H7 (cell line): ENCODE measurements around the gene ZNF3. TPM values are rescaled to one million over a fixed set of nuclear protein-coding genes. Genes with fewer than 3 reads are reported as not detected.

Source experiments
- DNase-seq: peaks from one replicate; pipeline ENCODE4 v3.0.0; 2012
- H3K27me3 ChIP-seq: 2 replicates; pipeline ENCODE4 v1.6.0; 2011; ENCODE audit warnings: mild to moderate bottlenecking, low read length; ENCODE audit not compliant: control insufficient read depth, insufficient read depth
- H3K36me3 ChIP-seq: replicated peaks from 2 replicates; pipeline ENCODE4 v1.5.1; 2011; ENCODE audit warnings: low read length; ENCODE audit not compliant: control insufficient read depth, insufficient read depth
- H3K4me3 ChIP-seq: 2 replicates; pipeline ENCODE4 v1.5.1; 2011; ENCODE audit warnings: low read depth, mild to moderate bottlenecking, control low read depth, low read length, moderate library complexity; ENCODE audit not compliant: insufficient read depth
- total RNA-seq: library from RNA; depleted of rRNA; stranded (reverse); fragments of >200 nt; shearing (Covaris generic); gene quantifications from 2 replicates; pipeline ENCODE4 v1.2.3, GENCODE V29; 2014

Gene ZNF3
- total RNA-seq, 1 experiment from 2014 or later, result 40.8 TPM

DNA sequence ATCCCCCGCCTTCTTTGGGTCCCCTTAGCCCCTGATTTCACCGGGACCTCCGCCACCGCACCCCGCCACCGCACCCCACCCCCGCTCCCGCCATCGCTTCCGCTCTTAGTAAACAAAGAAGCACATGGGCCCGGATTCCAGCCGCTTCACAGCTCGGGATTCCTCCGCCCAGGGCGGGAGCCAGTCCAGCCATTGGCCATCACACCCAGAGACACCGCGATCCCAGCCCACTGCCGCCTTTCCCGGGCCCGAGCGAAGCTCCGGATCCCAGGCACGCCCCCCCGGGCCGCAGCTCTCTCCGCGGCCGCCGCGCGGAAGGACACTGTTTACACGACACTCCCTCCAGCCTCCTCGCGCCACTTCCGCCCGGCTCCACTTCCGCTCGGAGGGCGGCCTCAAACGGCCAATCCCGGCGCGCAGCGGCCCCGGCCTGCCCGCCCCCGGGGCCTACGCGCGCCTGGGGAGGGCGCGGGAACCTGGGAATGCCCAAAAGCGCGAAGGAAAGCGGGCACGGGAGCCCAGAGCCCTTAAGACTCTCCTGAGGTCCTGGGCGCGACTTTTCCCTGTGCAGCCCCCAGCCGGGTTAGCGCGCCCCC is 19.0 kb upstream of the ZNF3 start:
- H3K4me3 ChIP-seq, result peak overlapping the region; percentile 99
- H3K36me3 ChIP-seq, result peaks cover 38% of the 10 kb centered on the region
- peak; percentile 98 for DNase-seq
- H3K27me3 ChIP-seq, result no peaks in the 10 kb centered on the region

DNA sequence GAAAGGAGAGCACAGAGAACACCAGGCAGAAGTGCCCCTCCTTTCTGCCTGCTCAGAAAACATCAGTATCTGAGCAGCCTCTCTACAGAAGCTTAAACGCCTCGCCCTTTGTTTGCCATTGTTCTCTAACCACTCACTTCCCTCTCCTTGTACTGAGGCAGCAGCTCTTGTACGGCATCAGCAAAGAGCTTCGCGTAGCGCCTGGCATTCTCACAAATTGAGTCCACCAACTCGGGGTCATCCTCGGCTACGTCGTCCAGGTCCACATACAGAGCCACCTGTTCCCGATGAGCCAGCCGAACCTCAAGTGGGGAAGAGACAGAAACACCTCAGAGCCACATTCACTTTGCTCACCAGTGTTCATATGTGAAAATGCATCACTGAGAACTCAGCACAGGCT is 17.9 kb upstream of the ZNF3 start:
- Histone ChIP-seq H3K27me3 (no peaks in the 10 kb centered on the region), H3K36me3 (peaks cover 47% of the 10 kb centered on the region), H3K4me3 (peak overlapping the region; percentile 99)
- peak; percentile 17 for DNase-seq

DNA sequence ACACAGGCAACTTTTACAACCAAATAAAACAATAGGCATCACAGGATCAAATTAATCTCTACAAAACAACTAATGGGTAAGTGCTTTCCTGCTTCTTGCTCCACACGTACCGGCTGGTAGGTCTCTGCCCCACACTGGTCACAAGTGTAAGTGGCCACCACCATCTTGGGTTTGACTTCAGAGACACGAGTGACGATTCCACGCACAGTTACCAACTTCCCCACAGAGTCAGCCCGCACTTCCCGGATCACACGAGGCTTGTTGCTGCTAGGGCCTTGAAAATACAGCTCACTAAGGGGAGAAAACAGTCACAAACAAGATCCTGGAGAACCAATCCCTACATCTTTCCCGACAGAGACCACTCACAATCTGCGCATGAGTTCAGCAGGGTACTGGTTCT is 17.4 kb upstream of the ZNF3 start:
- Histone ChIP-seq H3K27me3 (no peaks in the 10 kb centered on the region), H3K36me3 (peaks cover 52% of the 10 kb centered on the region), H3K4me3 (no peak overlapping the region)
- no peak for DNase-seq

DNA sequence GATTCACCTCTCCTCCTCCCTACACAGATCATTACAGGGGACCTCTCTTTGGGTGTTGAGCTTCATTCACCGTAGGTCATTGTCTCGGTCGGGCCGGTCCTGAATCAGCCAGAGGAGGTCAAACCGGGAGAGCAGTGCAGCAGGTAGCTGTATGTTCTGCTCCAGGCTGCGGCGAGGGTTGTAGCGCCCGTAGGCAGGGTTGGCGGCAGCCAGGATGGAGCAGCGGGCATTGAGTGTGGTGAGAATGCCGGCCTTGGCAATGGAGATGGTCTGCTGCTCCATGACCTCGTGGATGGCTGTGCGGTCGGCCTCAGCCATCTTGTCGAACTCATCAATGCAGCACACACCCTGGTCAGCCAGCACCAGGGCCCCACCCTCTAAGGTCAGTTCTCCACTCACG is 14.2 kb upstream of the ZNF3 start:
- H3K4me3 ChIP-seq, result no peak overlapping the region
- no peaks in the 10 kb centered on the region for H3K27me3 ChIP-seq
- H3K36me3 ChIP-seq, result peaks cover 77% of the 10 kb centered on the region
- peak; percentile 23 for DNase-seq

DNA sequence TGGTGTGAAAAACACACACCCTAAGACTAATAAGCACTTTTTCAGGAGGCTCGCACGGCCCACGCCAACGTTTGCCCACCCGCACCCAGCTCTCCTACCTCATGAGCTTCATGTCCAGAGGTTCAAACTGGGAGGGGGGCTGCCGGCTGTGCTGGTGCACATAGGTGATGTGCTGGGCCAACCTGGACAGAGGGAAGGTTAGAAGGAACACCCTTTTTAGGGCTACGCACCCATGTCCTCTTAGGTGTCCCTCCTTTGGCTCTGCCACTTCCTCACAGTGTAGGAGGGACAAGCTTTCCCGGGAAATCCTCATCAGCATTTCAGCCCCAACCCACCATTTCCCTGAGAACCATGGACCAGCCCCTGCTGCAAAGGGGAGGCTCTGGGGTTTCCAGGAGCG is 13.8 kb upstream of the ZNF3 start:
- peak; percentile 20 for DNase-seq
- H3K4me3 ChIP-seq, result no peak overlapping the region
- no peaks in the 10 kb centered on the region for H3K27me3 ChIP-seq
- H3K36me3 ChIP-seq, result peaks cover 80% of the 10 kb centered on the region

GRCh38 chr7:100093925-100094486 is 12.5 kb upstream of the ZNF3 start:
- no peaks in the 10 kb centered on the region for H3K27me3 ChIP-seq
- H3K36me3 ChIP-seq, result peaks cover 72% of the 10 kb centered on the region
- peak; percentile 21 for DNase-seq
- no peak overlapping the region for H3K4me3 ChIP-seq

- H3K4me3 ChIP-seq, result no peak overlapping the region
- peak; percentile 26 for DNase-seq
- peaks cover 66% of the 10 kb centered on the region for H3K36me3 ChIP-seq
- no peaks in the 10 kb centered on the region for H3K27me3 ChIP-seq
Measured at GRCh38 chr7:100093498-100093897, 12.0 kb upstream of the ZNF3 start.

DNA sequence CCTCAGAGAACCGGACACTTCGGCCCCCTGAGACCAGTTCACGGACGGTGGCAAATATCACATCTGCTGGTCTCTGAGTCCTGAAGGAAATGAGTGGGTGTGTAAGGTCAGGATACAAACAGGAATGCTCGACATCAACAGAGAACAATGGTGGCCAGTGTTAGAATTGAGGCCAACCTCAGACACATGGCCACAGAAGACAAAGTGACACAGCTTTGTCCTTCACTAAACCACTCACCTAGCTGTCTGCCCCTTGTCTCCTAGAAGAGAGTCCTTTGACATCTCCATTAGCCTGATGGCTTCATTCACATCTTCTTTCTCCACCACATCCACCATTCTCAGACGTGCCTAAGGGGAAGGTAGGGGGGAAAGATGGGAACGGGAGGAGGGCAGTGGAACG is 11.5 kb upstream of the ZNF3 start:
- Histone ChIP-seq H3K36me3 (peaks cover 62% of the 10 kb centered on the region), H3K27me3 (no peaks in the 10 kb centered on the region), H3K4me3 (no peak overlapping the region)
- DNase-seq, result peak; percentile 13

DNA sequence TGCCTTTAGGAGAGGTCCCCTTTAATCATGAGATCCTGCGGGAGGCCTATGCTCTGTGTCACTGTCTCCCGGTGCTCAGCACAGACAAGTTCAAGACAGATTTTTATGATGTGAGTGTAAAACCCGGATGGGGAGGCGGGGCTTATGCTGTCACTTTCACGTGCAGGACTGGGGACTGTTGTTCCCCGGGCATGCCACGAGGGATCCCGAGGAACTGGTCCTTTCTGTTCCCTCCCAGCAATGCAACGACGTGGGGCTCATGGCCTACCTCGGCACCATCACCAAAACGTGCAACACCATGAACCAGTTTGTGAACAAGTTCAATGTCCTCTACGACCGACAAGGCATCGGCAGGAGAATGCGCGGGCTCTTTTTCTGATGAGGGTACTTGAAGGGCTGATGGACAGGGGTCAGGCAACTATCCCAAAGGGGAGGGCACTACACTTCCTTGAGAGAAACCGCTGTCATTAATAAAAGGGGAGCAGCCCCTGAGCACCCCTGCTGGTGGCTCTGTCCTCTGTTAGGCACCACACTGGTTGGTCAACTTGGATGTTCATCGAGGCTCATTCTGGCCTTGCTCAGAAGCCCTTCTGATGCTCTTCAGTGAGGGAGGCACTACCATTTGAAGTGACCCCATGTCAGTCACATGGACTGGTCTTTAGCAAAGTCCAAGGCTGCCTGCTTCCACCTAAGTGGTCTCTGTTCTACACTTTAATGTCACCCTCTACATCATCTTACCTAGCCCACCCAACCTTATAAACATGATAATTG is 10.1 kb upstream of the ZNF3 start:
- H3K36me3 ChIP-seq, result peaks cover 50% of the 10 kb centered on the region
- no peaks in the 10 kb centered on the region for H3K27me3 ChIP-seq
- peak; percentile 64 for DNase-seq
- no peak overlapping the region for H3K4me3 ChIP-seq

- Histone ChIP-seq H3K4me3 (no peak overlapping the region), H3K36me3 (peaks cover 45% of the 10 kb centered on the region), H3K27me3 (no peaks in the 10 kb centered on the region)
- DNase-seq, result no peak
Measured at GRCh38 chr7:100090527-100091410, 9.2 kb upstream of the ZNF3 start.

DNA sequence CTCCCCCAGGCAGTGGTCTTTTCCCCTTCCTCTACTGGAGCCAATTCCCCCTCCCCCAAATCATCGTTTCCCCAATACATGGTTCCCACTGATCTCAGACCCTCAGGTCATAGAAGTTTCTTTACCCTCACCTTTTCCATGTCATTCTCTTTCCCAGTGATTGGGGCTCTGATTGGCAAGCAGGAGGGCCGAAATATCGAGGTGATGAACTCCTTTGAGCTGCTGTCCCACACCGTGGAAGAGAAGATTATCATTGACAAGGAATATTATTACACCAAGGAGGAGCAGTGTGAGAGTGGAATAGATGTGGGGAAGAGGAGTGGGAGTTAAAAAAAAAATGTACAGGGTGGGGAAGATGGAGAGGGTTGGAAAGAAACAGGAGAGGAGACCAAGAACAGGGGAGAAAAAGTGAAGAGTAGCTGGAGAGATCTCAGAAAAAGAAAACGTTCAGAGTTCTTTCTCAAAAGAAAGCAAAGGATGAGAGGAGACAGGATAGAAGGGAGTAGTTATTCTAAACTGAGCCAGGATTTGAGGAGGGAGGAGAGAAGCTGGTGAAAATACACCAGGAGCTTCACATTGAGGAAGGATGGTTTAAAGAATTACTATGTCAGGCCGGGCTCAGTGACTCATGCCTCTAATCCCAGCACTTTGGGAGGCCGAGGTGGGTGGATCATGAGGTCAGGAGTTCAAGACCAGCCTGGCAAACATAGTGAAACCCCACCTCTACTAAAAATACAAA is 8.1 kb upstream of the ZNF3 start:
- peak; percentile 6 for DNase-seq
- peaks cover 35% of the 10 kb centered on the region for H3K36me3 ChIP-seq
- peak overlapping the region; percentile 94 for H3K4me3 ChIP-seq
- no peaks in the 10 kb centered on the region for H3K27me3 ChIP-seq

GRCh38 chr7:100088621-100089457 is 7.3 kb upstream of the ZNF3 start, which contains the start of gene COPS6:
TSS of gene COPS6 (plus strand) at chr7:100088969. CDS start at chr7:100088991, 22 bp downstream.
- no peaks in the 10 kb centered on the region for H3K27me3 ChIP-seq
- peak within 1 kb of the TSS; percentile 94 for H3K4me3 ChIP-seq
- DNase-seq, result peak; percentile 95
- H3K36me3 ChIP-seq, result peaks cover 28% of the 10 kb centered on the region

- peaks cover 21% of the 10 kb centered on the region for H3K36me3 ChIP-seq
- peak overlapping the region; percentile 94 for H3K4me3 ChIP-seq
- DNase-seq, result no peak
- no peaks in the 10 kb centered on the region for H3K27me3 ChIP-seq
Measured at GRCh38 chr7:100088095-100088620, 6.6 kb upstream of the ZNF3 start.
